T-helper 2 cell (primary cell): ENCODE results near the gene CEBPG.

Experiments used
- DNase-seq, 5 experiments: peaks; one replicate each; pipeline versions ENCODE4 v3.0.0 to v3.0.0-alpha.2; 2012 to 2022

Gene CEBPG

DNA sequence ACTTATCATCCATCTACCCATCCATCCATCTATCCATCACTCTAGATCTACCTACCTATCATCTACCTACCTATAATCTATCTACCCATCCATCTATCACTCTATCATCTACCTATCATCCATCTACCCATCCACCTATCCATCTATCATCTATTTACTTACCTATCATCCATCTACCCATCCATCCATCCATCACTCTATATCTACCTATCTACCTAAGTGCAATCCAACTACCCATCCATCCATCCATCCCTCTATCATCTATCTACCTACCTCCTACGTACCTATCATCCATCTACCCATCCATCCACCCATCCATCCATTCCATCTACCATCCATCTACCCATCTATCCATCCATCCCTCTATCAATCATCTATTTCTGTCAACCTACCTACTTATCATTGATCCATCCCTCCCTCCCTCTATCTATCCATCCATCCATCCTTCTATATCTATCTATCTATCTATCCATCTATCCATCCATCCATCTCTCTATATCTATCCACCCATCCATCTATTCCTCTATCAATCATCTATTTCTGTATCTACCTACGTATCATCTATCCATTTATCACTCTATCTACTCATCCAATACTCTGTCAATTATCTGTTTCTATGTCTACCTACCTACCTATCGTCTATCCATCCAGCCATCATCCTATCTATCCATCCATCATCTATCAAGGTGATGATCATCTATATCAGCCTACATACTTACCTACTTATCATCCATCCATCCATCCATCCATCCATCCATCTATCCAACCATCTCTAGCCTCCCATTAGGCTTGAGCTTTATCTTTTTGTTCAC is 49.1 kb downstream of the CEBPG start:
- DNase-seq: no peak

DNA sequence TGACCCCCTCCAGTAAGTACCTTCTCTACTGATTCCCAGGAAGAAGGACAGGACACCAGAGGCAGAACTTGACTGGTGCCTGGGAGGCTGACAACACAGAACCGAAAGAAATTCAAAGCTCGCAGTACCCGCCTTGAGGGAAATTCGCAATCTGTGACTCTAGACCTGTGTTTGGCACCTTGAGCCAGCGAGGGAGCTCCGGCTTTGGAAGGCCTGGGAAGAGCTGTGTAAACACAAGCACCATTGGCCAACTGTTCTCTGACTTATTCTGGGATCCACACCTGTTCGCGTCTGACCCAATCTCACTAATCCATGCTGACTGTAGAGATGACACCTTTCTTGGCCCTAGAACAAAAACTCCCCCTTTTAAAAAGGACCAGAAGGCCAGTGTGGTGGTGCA is 50.7 kb downstream of the CEBPG start:
- DNase-seq: no peak

DNA sequence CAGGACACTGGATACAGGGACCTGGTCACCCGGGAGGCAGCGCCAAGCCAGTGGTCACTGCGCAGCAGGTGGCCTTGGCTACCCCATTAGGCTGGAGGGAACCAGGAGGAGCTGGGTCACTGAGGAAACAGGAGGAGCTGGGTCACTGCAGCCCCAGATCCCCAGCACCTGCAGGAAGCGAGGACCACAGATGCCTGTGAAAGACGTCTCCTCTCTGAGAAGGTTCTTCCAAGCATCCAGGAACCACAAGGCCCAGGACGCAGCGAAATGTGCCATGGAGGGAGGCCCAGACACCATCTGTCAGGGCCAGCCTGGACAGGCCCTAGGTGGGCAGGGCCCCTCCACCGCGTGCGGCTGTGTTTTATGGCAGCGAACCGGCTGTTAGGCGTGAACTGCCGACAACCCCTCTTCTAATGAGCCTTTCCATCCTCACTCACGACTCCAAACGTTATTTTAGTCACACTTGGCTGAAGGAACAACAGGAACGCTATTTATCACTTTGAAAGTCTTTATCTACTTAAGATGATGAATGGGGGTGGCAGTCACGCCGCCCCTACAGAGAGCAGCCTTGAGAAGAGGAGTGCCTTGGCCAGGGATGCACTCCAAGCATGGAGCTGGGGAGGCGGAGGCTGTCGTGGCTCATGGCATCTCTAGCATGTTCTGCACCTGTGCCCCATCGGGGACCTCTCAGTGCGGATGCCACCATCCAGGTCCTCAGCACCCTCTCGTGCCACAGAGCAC is 53.3 kb downstream of the CEBPG start:
- DNase-seq: no peak

- DNase-seq: no peak
Observed at GRCh38 chr19:33427801-33428626, 54.5 kb downstream of the CEBPG start.

- no peak for DNase-seq
Observed at GRCh38 chr19:33428627-33429125, 55.2 kb downstream of the CEBPG start.

- peak in 2 of 5 experiments; percentile 55 to 64 for DNase-seq
Observed at GRCh38 chr19:33429891-33430673, 56.6 kb downstream of the CEBPG start.

DNA sequence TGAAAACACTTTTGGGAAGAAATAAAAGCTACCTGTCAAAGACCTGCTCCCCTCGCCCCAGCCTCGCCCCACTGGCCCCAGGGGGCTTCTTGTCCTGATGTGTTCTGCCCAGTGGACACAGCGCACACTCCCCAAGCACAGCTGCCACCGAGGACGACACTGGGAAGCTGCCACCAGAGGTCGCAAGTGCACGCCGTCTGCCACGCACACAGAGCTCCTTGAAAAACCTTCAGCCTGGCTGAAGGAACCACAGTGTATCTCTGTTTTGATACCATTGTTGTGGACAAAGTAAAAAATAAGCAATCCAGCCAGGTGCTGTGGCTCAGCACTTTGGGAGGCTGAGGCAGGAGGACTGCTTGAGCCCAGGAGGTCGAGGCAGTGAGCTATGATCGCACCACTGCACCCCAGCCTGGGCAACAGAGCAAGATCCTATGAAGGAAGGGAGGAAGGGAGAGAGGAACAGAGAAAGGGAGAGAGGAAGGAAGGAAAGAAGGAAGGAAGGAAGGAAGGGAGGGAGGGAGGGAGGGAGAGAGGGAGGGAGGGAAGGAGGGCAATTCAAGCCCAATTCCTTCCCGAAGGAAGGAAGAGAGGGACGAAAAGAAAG is 57.3 kb downstream of the CEBPG start:
- DNase-seq: peak; percentile 33 to 67 (median 43)

GRCh38 chr19:33432015-33432414 is 58.5 kb downstream of the CEBPG start:
- no peak for DNase-seq
